Measurements from ENCODE around the gene TSN.
"Not testable (repeated sequence)": the region's sequence is repeated elsewhere in the genome, so short reads cannot be mapped to it uniquely, and the experiment has no call there.

The TSN gene

GRCh38 chr2:121710470-121711170, 44.8 kb upstream of the TSN start:
- Histone ChIP-seq H3K27me3 (replicated peaks) (no peaks in the 10 kb centered on the region), H3K36me3 (replicated peaks) (no peaks in the 10 kb centered on the region), H3K4me3 (ENCODE audit: low read depth, low read length) (no peak overlapping the region), H3K27ac (no peak overlapping the region)
- no peak for TF ChIP-seq CTCF (IDR thresholded peaks at IDR 0.05; ENCODE audit: low read depth, low read length, missing control alignments)
- no peak for DNase-seq
- in situ Hi-C loops (cut with HindIII; ENCODE audit: low pct_ligation_motif_present, low sequenced_read_pairs) = no loop called here

GRCh38 chr2:121711481-121711880, 44.0 kb upstream of the TSN start:
- H3K4me3 ChIP-seq (ENCODE audit: low read depth, low read length); H3K27me3 ChIP-seq (replicated peaks); H3K27ac ChIP-seq; in situ Hi-C loops (cut with HindIII; ENCODE audit: low pct_ligation_motif_present, low sequenced_read_pairs); DNase-seq; H3K36me3 ChIP-seq (replicated peaks): not testable (repeated sequence)

GRCh38 chr2:121716126-121716525, 39.3 kb upstream of the TSN start:
- in situ Hi-C loops (cut with HindIII; ENCODE audit: low pct_ligation_motif_present, low sequenced_read_pairs) = no loop called here
- DNase-seq = no peak
- no peak for TF ChIP-seq CTCF (IDR thresholded peaks at IDR 0.05; ENCODE audit: low read depth, low read length, missing control alignments)
- no peak overlapping the region for H3K27ac ChIP-seq
- H3K36me3 ChIP-seq (replicated peaks) = no peaks in the 10 kb centered on the region
- H3K27me3 ChIP-seq (replicated peaks) = no peaks in the 10 kb centered on the region
- no peak overlapping the region for H3K4me3 ChIP-seq (ENCODE audit: low read depth, low read length)

GRCh38 chr2:121717529-121717928, 37.9 kb upstream of the TSN start:
- in situ Hi-C loops (cut with HindIII; ENCODE audit: low pct_ligation_motif_present, low sequenced_read_pairs) = no loop called here
- no peak for DNase-seq
- Histone ChIP-seq H3K4me3 (ENCODE audit: low read depth, low read length) (no peak overlapping the region), H3K27me3 (replicated peaks) (no peaks in the 10 kb centered on the region), H3K36me3 (replicated peaks) (no peaks in the 10 kb centered on the region), H3K27ac (no peak overlapping the region)
- no peak for TF ChIP-seq CTCF (IDR thresholded peaks at IDR 0.05; ENCODE audit: low read depth, low read length, missing control alignments)

- H3K36me3 ChIP-seq (replicated peaks) = peaks cover 3% of the 10 kb centered on the region
- H3K27me3 ChIP-seq (replicated peaks) = no peaks in the 10 kb centered on the region
- TF ChIP-seq CTCF (IDR thresholded peaks at IDR 0.05; ENCODE audit: low read depth, low read length, missing control alignments) = no peak
- peak overlapping the region; percentile 89 for H3K27ac ChIP-seq
- peak; percentile 70 for DNase-seq
- no peak overlapping the region for H3K4me3 ChIP-seq (ENCODE audit: low read depth, low read length)
- in situ Hi-C loops (cut with HindIII; ENCODE audit: low pct_ligation_motif_present, low sequenced_read_pairs) = no loop called here
These were observed 33.5 kb upstream of the TSN start for GRCh38 chr2:121721926-121722325.

- Histone ChIP-seq H3K36me3 (replicated peaks) (peaks cover 4% of the 10 kb centered on the region), H3K27me3 (replicated peaks) (no peaks in the 10 kb centered on the region), H3K4me3 (ENCODE audit: low read depth, low read length) (no peak overlapping the region), H3K27ac (peak overlapping the region; percentile 89)
- DNase-seq = peak; percentile 88
- no peak for TF ChIP-seq CTCF (IDR thresholded peaks at IDR 0.05; ENCODE audit: low read depth, low read length, missing control alignments)
- in situ Hi-C loops (cut with HindIII; ENCODE audit: low pct_ligation_motif_present, low sequenced_read_pairs) = no loop called here
These were observed 33.0 kb upstream of the TSN start for GRCh38 chr2:121722479-121722878.
